ENCODE results near the gene LRRC4.

DNA sequence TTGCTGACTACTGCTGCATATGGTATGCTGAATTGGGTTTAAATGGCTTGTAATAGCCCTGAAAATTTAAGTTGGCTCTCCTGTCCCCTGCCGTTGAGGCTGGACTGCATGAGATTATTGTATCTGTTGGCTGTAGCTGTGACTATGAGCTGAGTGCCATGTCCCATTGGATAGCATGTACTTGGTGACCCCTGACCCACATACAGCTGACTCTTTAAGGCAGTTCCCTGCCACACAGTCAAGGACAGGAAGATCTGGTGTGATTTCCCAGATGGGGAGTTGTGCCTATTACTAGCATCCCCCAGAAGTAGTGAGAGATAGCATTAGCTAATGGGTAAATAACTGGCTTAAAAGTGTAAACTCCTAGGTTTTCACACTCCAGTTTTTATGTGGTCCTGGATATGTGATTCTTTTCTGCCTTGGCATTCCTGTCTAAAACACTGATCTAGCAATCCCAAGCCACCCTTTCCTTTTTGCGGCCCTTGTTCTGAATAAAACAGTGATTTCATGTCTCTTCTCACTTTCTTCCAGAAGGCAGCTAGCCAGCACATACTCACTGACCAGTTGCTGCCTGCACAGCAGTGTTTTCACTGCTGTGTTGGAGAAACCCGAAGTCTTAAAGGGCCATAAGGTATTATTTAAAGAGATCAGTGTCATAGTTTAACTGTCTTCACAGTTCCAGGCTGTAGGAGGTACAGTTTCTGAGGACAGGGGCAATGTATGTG is 35.9 kb downstream of the LRRC4 start:
- no peak for TF ChIP-seq POLR2A (IDR thresholded peaks at IDR 0.05)
- TF ChIP-seq, protein P1, sequence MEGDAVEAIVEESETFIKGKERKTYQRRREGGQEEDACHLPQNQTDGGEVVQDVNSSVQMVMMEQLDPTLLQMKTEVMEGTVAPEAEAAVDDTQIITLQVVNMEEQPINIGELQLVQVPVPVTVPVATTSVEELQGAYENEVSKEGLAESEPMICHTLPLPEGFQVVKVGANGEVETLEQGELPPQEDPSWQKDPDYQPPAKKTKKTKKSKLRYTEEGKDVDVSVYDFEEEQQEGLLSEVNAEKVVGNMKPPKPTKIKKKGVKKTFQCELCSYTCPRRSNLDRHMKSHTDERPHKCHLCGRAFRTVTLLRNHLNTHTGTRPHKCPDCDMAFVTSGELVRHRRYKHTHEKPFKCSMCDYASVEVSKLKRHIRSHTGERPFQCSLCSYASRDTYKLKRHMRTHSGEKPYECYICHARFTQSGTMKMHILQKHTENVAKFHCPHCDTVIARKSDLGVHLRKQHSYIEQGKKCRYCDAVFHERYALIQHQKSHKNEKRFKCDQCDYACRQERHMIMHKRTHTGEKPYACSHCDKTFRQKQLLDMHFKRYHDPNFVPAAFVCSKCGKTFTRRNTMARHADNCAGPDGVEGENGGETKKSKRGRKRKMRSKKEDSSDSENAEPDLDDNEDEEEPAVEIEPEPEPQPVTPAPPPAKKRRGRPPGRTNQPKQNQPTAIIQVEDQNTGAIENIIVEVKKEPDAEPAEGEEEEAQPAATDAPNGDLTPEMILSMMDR (IDR thresholded peaks at IDR 0.05) = no peak
